LoVo (cell line): Measurements from ENCODE around the gene C11orf71.

Source experiments
- DNase-seq: peaks from one replicate; pipeline ENCODE4 v3.0.0-alpha.2; 2016; ENCODE audit warnings: low spot score

C11orf71 gene

GRCh38 chr11:114358716-114359115 is 41.6 kb downstream of the C11orf71 start:
- DNase-seq: no peak

- DNase-seq: no peak
Measured at GRCh38 chr11:114354076-114354475, 46.2 kb downstream of the C11orf71 start.

- no peak for DNase-seq
Measured at GRCh38 chr11:114353443-114353842, 46.9 kb downstream of the C11orf71 start.

- no peak for DNase-seq
Measured at GRCh38 chr11:114350022-114350421, 50.3 kb downstream of the C11orf71 start.
